Neuronal stem cell (in vitro differentiated cells): ENCODE results near the gene CDKN1B.

Source experiments
- DNase-seq: peaks from one replicate; pipeline ENCODE4 v3.0.0-alpha.2; 2013; ENCODE audit warnings: low spot score
- H2AFZ ChIP-seq: one replicate; pipeline ENCODE4 v1.6.1; 2013; ENCODE audit warnings: mild to moderate bottlenecking, low read length, inconsistent platforms
- H2AK5ac ChIP-seq: 2 replicates; pipeline ENCODE4 v1.6.1; 2013; ENCODE audit warnings: low read depth, mild to moderate bottlenecking, inconsistent platforms, low read length, moderate library complexity, mixed read lengths
- H2BK120ac ChIP-seq: 2 replicates; pipeline ENCODE4 v1.6.1; 2013; ENCODE audit warnings: low read depth, mild to moderate bottlenecking, inconsistent platforms, low read length, moderate library complexity, mixed read lengths
- H2BK12ac ChIP-seq: one replicate; pipeline ENCODE4 v1.6.1; 2013; ENCODE audit warnings: low read length, inconsistent platforms
- H2BK15ac ChIP-seq: 2 replicates; pipeline ENCODE4 v1.6.1; 2013; ENCODE audit warnings: mild to moderate bottlenecking, low read length, inconsistent platforms, mixed read lengths
- H2BK5ac ChIP-seq: one replicate; pipeline ENCODE4 v1.6.1; 2013; ENCODE audit warnings: inconsistent platforms, mild to moderate bottlenecking, low read length, moderate library complexity
- H3K14ac ChIP-seq: one replicate; pipeline ENCODE4 v1.6.1; 2013; ENCODE audit warnings: low read length, inconsistent platforms
- H3K18ac ChIP-seq: 2 replicates; pipeline ENCODE4 v1.6.1; 2013; ENCODE audit warnings: low read length, inconsistent platforms
- H3K23ac ChIP-seq: 2 replicates; pipeline ENCODE4 v1.6.1; 2013; ENCODE audit warnings: low read depth, mild to moderate bottlenecking, mixed read lengths, low read length, inconsistent platforms; ENCODE audit not compliant: poor library complexity
- H3K27ac ChIP-seq: replicated peaks from 3 replicates; pipeline ENCODE4 v1.5.1; 2013; ENCODE audit warnings: low read length, inconsistent platforms
- H3K27me3 ChIP-seq, 3 experiments: 2 replicates each; pipeline ENCODE4 v1.6.1; 2013; ENCODE audit warnings: low read length in 3 of 3, mild to moderate bottlenecking in 2 of 3, inconsistent platforms in 1 of 3, low read depth in 1 of 3, mixed read lengths in 1 of 3, moderate library complexity in 1 of 3; ENCODE audit not compliant: control insufficient read depth in 3 of 3, insufficient read depth in 3 of 3
- H3K36me3 ChIP-seq, 2 donors: replicated peaks in 1 of 2; 2 replicates each; pipeline ENCODE4 v1.6.1; 2013; ENCODE audit warnings: low read length in 2 of 2; ENCODE audit not compliant: control insufficient read depth in 2 of 2, insufficient read depth in 2 of 2
- H3K4ac ChIP-seq: 2 replicates; pipeline ENCODE4 v1.6.1; 2013; ENCODE audit warnings: inconsistent platforms, mild to moderate bottlenecking, low read length, moderate library complexity
- H3K4me1 ChIP-seq, 2 donors: 1 replicate in 1 of 2; 2 replicates in 1 of 2; pipeline ENCODE4 v1.6.1; 2013; ENCODE audit warnings: low read length in 2 of 2, low read depth in 1 of 2; ENCODE audit not compliant: control insufficient read depth in 2 of 2, insufficient read depth in 1 of 2
- H3K4me2 ChIP-seq: one replicate; pipeline ENCODE4 v1.6.1; 2013; ENCODE audit warnings: mild to moderate bottlenecking, low read length, inconsistent platforms; ENCODE audit not compliant: insufficient read depth, poor library complexity, severe bottlenecking
- H3K4me3 ChIP-seq, 2 donors: 2 replicates each; pipeline ENCODE4 v1.5.1; 2013; ENCODE audit warnings: low read length in 2 of 2, mild to moderate bottlenecking in 2 of 2, inconsistent platforms in 1 of 2, moderate library complexity in 1 of 2
- H3K79me1 ChIP-seq: one replicate; pipeline ENCODE4 v1.6.1; 2013; ENCODE audit warnings: low read depth, mild to moderate bottlenecking, inconsistent platforms, low read length, moderate library complexity
- H3K9ac ChIP-seq: one replicate; pipeline ENCODE4 v1.6.1; 2013; ENCODE audit warnings: mild to moderate bottlenecking, low read depth, low read length, inconsistent platforms; ENCODE audit not compliant: poor library complexity
- H3K9me3 ChIP-seq, 2 donors: replicated peaks in 1 of 2; 2 replicates each; pipeline versions ENCODE3 to v1.6.1; 2013; ENCODE audit warnings: low read length in 2 of 2, mild to moderate bottlenecking in 2 of 2, inconsistent platforms in 1 of 2, low read depth in 1 of 2, mixed read lengths in 1 of 2, moderate library complexity in 1 of 2; ENCODE audit not compliant: control insufficient read depth in 2 of 2, insufficient read depth in 1 of 2
- H4K8ac ChIP-seq: one replicate; pipeline ENCODE4 v1.6.1; 2013; ENCODE audit warnings: low read depth, mild to moderate bottlenecking, inconsistent platforms, low read length, moderate library complexity
- H4K91ac ChIP-seq: one replicate; pipeline ENCODE4 v1.6.1; 2013; ENCODE audit warnings: low read length, low read depth, mild to moderate bottlenecking, inconsistent platforms; ENCODE audit not compliant: poor library complexity
- WGBS, 2 donors: extraction: QIAGEN DNeasy Blood & Tissue Kit; methylation state at CpG; one replicate each; pipeline ENCODE4 v1.1.7; 2013; ENCODE audit warnings: missing lambda C conversion rate in 2 of 2, mixed read lengths in 1 of 2; ENCODE audit not compliant: insufficient read length in 2 of 2, insufficient replicate concordance in 1 of 2; ENCODE audit errors: extremely low coverage in 2 of 2; 5-methylcytosine and 5-hydroxymethylcytosine counted together

Gene CDKN1B

DNA sequence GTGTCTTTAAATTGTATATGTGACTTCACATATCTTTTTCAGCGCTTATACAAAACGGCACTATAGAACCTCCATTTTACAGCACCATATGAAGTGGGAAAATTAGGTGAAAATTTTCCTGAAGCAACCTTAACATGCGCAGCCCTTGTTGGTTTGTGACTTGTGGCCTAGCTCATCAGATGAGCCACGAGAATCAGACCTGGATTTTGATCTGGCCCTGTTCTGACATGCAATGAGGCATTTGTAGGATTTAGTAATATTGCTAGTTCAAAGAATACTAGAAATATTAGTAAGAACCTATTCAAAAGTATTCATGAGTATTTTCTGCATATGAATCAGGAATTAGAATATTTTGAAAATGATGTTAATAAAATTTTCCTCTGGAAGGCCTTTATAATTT lies 2.9 kb downstream of the CDKN1B start:
- DNase-seq, result no peak
- Histone ChIP-seq H3K18ac (no peak overlapping the region), H3K9me3 (no peaks in the 10 kb centered on the region), H3K36me3 (peaks cover 5 to 53% of the 10 kb centered on the region in 2 donors), H3K14ac (no peak overlapping the region), H2BK15ac (no peak overlapping the region), H2AFZ (no peak overlapping the region), H3K23ac (no peak overlapping the region), H4K8ac (no peak overlapping the region), H4K91ac (no peak overlapping the region), H3K4me1 (peaks cover 13 to 36% of the 10 kb centered on the region in 2 donors), H3K27me3 (no peaks in the 10 kb centered on the region), H3K79me1 (no peaks in the 10 kb centered on the region), H3K4me2 (no peak overlapping the region), H3K27ac (no peak overlapping the region), H2BK5ac (no peak overlapping the region), H2BK120ac (no peak overlapping the region), H3K4ac (no peak overlapping the region), H2AK5ac (no peak overlapping the region), H2BK12ac (no peak overlapping the region), H3K4me3 (peak overlapping the region in 1 of 2 donors; percentile 94), H3K9ac (no peak overlapping the region)
- no CpG with 5 or more reads among the region's 4 CpGs for WGBS, 2 donors

DNA sequence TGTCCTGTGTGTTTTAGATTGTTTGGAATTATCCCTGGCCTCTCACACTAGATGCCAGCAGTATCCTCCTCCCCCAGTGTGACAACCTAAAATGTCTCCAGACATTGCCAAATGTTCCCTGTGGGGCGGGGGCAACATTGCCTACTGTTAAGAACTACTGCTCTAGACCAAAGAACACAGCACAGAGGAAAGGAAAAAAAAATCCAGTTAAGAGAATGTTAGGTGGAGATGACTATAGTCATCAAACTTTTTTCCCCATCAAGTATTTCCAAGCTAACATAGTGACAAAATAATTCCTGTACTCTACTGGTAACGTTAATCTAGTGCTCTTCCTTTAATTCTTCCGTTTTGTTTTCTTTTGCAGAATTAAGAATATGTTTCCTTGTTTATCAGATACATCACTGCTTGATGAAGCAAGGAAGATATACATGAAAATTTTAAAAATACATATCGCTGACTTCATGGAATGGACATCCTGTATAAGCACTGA lies 3.5 kb downstream of the CDKN1B start:
- Histone ChIP-seq H3K4me3 (peak overlapping the region in 1 of 2 donors; percentile 26), H3K9ac (no peak overlapping the region), H4K8ac (no peak overlapping the region), H3K27me3 (no peaks in the 10 kb centered on the region), H3K14ac (no peak overlapping the region), H2AFZ (no peak overlapping the region), H3K4me2 (no peak overlapping the region), H3K27ac (no peak overlapping the region), H3K9me3 (no peaks in the 10 kb centered on the region), H2AK5ac (no peak overlapping the region), H3K79me1 (no peaks in the 10 kb centered on the region), H4K91ac (no peak overlapping the region), H2BK5ac (no peak overlapping the region), H3K23ac (no peak overlapping the region), H2BK120ac (no peak overlapping the region), H2BK12ac (no peak overlapping the region), H3K4ac (no peak overlapping the region), H3K18ac (no peak overlapping the region), H2BK15ac (no peak overlapping the region), H3K4me1 (peaks cover 10 to 30% of the 10 kb centered on the region in 2 donors), H3K36me3 (peaks cover 5 to 53% of the 10 kb centered on the region in 2 donors)
- no peak for DNase-seq
- no CpG with 5 or more reads among the region's 4 CpGs for WGBS, 2 donors

DNA sequence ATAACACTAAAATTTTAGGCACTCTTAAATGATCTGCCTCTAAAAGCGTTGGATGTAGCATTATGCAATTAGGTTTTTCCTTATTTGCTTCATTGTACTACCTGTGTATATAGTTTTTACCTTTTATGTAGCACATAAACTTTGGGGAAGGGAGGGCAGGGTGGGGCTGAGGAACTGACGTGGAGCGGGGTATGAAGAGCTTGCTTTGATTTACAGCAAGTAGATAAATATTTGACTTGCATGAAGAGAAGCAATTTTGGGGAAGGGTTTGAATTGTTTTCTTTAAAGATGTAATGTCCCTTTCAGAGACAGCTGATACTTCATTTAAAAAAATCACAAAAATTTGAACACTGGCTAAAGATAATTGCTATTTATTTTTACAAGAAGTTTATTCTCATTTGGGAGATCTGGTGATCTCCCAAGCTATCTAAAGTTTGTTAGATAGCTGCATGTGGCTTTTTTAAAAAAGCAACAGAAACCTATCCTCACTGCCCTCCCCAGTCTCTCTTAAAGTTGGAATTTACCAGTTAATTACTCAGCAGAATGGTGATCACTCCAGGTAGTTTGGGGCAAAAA lies 4.1 kb downstream of the CDKN1B start:
- H2BK12ac ChIP-seq, result no peak overlapping the region
- no peak overlapping the region for H2AFZ ChIP-seq
- H3K9me3 ChIP-seq, result no peaks in the 10 kb centered on the region
- no peak overlapping the region for H3K18ac ChIP-seq
- no peak overlapping the region for H3K9ac ChIP-seq
- no peak overlapping the region for H4K91ac ChIP-seq
- no peak overlapping the region for H3K14ac ChIP-seq
- no peaks in the 10 kb centered on the region for H3K79me1 ChIP-seq
- no peaks in the 10 kb centered on the region for H3K27me3 ChIP-seq
- no peak overlapping the region for H3K4me3 ChIP-seq
- H3K4me1 ChIP-seq, result peaks cover 4 to 26% of the 10 kb centered on the region in 2 donors
- H3K36me3 ChIP-seq, result peaks cover 5 to 53% of the 10 kb centered on the region in 2 donors
- H2BK5ac ChIP-seq, result no peak overlapping the region
- H2AK5ac ChIP-seq, result no peak overlapping the region
- no peak overlapping the region for H2BK15ac ChIP-seq
- H4K8ac ChIP-seq, result no peak overlapping the region
- no peak overlapping the region for H3K4me2 ChIP-seq
- H3K23ac ChIP-seq, result no peak overlapping the region
- no peak overlapping the region for H3K27ac ChIP-seq
- DNase-seq, result no peak
- no peak overlapping the region for H2BK120ac ChIP-seq
- no CpG with 5 or more reads among the region's 3 CpGs for WGBS, 2 donors
- H3K4ac ChIP-seq, result no peak overlapping the region

DNA sequence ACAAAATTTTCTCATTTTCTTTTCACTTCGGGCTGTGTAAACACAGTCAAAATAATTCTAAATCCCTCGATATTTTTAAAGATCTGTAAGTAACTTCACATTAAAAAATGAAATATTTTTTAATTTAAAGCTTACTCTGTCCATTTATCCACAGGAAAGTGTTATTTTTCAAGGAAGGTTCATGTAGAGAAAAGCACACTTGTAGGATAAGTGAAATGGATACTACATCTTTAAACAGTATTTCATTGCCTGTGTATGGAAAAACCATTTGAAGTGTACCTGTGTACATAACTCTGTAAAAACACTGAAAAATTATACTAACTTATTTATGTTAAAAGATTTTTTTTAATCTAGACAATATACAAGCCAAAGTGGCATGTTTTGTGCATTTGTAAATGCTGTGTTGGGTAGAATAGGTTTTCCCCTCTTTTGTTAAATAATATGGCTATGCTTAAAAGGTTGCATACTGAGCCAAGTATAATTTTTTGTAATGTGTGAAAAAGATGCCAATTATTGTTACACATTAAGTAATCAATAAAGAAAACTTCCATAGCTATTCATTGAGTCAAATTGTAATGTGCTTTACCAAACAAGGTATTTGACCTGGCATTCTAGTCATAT lies 4.8 kb downstream of the CDKN1B start:
- DNase-seq, result no peak
- no peak overlapping the region for H2AK5ac ChIP-seq
- no peaks in the 10 kb centered on the region for H3K79me1 ChIP-seq

More for the DNA sequence above, 4.8 kb downstream of the CDKN1B start:
- H2BK5ac ChIP-seq, result no peak overlapping the region
- H3K14ac ChIP-seq, result no peak overlapping the region
- H2BK12ac ChIP-seq, result no peak overlapping the region
- H3K4ac ChIP-seq, result no peak overlapping the region
- H2BK120ac ChIP-seq, result no peak overlapping the region
- H3K4me1 ChIP-seq, result peaks cover 3 to 30% of the 10 kb centered on the region in 2 donors
- H4K8ac ChIP-seq, result no peak overlapping the region
- peaks cover 5 to 53% of the 10 kb centered on the region in 2 donors for H3K36me3 ChIP-seq
- H3K27me3 ChIP-seq, result no peaks in the 10 kb centered on the region
- no peak overlapping the region for H4K91ac ChIP-seq
- H2BK15ac ChIP-seq, result no peak overlapping the region
- H3K4me2 ChIP-seq, result no peak overlapping the region
- no peaks in the 10 kb centered on the region for H3K9me3 ChIP-seq
- H3K9ac ChIP-seq, result no peak overlapping the region
- peak overlapping the region in 1 of 2 donors; percentile 84 for H3K4me3 ChIP-seq
- no peak overlapping the region for H3K18ac ChIP-seq
- no CpG with 5 or more reads among the region's 2 CpGs for WGBS, 2 donors
- no peak overlapping the region for H3K23ac ChIP-seq
- no peak overlapping the region for H3K27ac ChIP-seq
- H2AFZ ChIP-seq, result no peak overlapping the region
